GM12864 (cell line): ENCODE measurements around the gene PAX5.

ENCODE experiments used
- DNase-seq: peaks from one replicate; pipeline ENCODE4 v3.0.0-alpha.2; 2011; ENCODE audit warnings: low read depth
- H3K4me3 ChIP-seq: 2 replicates; pipeline ENCODE4 v1.5.1; 2011; ENCODE audit warnings: mild to moderate bottlenecking, low read depth, low read length, control low read depth
- TF ChIP-seq, protein P1 (sequence below): IDR thresholded peaks from 2 replicates; pipeline ENCODE4 v1.5.1; 2011; ENCODE audit warnings: low read depth, mild to moderate bottlenecking, moderate library complexity, low read length, control low read depth, inconsistent platforms; ENCODE audit errors: missing control alignments

Gene PAX5

DNA sequence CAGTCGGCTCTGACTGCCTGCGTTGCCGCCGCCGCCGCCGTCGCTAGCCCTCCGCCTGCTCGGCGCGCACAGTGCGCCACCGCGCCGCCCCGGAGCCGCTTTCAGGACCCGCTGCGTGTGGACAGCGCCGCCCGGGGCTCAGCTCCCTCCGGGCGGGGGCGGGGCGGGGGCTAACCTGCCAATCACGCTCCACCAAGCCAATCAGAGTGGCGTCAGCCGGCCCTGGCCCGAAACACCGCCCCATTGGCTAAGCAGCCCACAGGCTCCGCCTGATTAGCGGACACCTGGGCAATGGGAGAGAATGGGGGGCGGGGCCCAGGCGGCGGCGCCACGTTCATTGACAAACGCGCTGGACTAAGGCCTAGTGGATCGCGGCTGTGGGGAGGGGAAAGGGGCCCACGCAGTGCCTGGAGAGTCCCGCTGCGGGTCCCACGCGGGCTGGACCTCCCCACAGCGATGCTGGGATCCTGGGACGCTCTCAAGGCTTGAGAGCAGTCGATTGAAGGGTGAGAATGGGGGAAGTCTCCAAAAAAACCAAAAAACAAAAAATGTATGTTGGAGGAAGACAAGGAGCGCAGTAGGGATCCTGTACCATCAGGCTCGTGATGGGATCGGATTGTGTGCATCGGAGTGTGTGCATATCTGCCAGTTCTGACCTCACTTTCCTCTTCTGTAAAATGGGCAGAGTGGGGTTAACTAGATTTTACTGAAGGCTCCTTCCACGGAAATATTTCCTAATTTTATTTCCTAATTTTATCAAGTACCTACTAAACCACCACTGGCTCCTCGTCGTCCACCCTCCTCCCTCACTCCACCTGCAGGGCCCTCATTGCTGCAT is 6.3 kb downstream of the PAX5 start:
- peak overlapping the region; percentile 79 for H3K4me3 ChIP-seq
- DNase-seq: peak; percentile 93

DNA sequence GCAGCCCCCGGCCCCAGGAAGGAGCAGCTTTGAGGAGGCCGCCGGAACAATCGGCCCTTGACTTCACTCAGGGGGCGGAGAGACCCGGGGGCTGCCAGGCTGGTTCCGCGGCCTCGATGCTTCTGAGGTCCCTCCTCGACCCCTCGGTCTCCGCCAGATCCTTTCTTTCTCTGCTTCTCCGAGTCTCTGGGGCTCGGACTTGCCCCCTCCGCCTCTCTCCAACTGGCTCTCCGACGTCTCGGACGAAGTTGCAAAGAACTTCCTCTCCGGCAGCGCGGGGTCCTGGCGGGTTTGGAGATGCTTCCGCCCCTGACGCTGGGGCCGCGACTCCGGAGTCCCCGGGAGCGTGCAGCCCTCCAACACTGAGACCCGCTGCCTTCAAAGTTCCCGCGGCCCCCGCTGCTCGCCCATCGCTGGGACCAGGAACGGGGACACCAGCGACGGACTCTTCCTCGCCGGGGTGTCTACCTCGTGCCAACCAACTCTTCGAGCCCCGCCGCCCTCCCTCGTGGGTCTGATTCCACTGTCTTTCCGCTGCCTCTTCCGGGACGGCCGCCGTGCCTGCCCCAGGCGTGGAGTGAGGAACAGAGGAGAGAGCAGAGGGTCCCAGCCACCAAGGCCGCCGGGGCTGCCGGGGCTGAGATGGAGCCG is 7.0 kb downstream of the PAX5 start:
- H3K4me3 ChIP-seq: peak overlapping the region; percentile 79
- TF ChIP-seq, protein P1, sequence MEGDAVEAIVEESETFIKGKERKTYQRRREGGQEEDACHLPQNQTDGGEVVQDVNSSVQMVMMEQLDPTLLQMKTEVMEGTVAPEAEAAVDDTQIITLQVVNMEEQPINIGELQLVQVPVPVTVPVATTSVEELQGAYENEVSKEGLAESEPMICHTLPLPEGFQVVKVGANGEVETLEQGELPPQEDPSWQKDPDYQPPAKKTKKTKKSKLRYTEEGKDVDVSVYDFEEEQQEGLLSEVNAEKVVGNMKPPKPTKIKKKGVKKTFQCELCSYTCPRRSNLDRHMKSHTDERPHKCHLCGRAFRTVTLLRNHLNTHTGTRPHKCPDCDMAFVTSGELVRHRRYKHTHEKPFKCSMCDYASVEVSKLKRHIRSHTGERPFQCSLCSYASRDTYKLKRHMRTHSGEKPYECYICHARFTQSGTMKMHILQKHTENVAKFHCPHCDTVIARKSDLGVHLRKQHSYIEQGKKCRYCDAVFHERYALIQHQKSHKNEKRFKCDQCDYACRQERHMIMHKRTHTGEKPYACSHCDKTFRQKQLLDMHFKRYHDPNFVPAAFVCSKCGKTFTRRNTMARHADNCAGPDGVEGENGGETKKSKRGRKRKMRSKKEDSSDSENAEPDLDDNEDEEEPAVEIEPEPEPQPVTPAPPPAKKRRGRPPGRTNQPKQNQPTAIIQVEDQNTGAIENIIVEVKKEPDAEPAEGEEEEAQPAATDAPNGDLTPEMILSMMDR: no peak
- DNase-seq: no peak

More for the DNA sequence above, 6.3 kb downstream of the PAX5 start:
- TF ChIP-seq, protein P1: no peak

DNA sequence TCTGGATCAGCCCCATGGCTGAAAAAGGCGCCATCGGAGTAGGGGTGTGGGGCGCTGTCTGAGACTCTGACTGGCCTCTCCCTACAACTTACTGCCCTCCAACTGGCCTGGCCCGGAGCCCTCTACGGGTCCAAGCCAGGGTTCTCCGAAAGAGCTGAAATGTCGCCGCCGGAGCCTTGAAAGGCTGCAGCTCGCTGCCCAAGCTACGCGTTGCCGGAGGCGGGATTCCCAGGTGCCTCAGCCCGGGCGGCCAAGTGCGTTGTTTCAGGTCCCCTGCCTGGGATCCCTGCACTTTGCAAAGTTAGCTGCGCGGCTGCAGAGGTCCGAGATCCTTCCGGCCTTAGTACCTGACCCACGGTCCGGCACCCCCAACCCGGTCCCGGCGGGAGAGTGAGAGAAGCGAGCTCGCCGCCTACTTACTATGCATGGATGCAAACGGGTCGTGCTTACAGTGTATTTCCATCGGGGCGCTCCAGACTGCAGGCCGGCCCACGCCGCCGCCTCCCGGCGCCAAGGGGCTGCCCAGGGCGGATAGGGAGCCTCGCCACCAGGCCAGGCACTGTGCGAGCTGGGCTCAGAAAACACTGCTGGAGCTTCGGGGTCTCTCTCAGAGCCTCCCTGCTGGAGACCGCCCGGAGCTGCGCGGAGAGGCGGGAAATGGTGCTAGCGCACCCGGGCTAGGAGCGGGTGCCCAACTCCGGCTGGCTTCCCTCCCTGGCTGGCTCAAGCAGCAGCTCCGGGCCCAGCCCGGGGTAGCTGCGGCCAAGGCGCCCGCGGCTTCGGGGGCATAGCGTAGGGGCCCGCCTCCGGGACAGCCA is 7.7 kb downstream of the PAX5 start:
- TF ChIP-seq, protein P1: no peak
- H3K4me3 ChIP-seq: peak overlapping the region; percentile 79
- DNase-seq: no peak

DNA sequence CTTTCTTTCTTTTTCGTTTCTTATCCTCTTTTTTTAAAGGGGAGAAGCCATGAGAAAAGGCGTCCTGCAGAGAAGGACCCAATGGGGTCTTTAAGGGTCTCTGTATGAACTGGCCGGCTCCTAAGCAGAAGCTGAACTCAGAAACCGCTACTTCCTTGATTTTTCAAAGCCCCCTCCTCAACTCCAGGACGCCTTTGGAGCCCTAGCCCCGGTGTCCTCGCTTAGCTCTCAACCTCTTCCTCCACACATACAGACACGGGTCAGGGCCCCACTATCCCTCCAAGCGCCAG is 8.3 kb downstream of the PAX5 start:
- no peak for DNase-seq
- peak overlapping the region; percentile 79 for H3K4me3 ChIP-seq
- TF ChIP-seq, protein P1: no peak

DNA sequence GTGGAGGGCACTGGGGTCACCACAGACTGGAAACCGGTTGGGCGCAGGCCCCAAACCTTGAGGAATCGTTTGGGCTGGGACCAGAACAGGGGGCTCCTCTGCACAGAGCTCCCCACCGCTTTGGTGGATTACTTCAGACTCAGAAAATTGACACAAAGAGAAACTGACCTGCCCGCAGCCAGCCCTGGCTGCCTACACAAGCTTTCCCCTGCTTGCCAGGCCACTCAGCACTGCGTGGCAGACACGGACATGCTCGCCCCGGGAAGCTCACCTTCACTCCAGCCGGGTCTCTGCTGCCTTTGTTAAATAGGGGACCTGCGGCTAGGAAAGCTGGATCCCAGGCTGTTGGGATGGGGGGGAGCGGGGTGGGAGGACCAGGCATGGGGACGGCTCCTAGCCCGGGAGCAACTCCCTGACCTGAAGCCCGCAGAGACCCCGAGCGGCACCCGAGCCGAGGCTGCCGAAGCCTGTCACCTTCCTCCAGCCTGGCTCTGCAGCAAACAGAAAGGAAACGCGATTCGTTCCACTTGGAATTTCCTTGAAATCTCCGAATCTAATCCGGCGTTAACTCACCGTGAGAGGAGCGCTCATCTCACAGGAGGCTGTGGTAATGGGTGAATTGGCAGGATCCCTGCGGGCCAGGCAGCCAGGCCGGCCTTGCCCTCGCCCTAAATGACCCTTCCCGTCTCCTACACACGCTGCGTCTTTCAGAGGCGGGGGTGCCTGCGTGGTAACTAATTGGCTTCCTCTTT is 8.8 kb downstream of the PAX5 start:
- H3K4me3 ChIP-seq: peak overlapping the region; percentile 79
- no peak for DNase-seq
- TF ChIP-seq, protein P1: no peak

DNA sequence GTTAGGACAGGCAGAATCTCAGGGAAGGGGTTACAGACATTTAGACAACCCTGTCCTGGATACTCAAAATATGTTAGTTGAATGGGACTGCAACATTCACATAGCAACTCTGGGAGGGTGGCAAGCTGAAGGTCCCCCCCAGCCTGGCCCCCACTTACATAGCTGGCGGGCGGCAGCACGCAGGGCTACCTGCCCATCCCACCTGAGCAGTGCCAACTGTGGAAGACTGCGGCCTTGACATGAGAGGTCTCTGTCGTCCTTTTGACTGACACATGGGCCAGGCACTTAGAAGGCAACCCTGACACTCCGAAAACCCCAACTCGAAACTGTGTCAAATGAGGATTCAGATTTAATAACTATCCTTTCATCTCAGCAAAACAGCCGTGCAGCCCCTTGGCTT is 16.5 kb downstream of the PAX5 start:
- no peak for DNase-seq
- H3K4me3 ChIP-seq: no peak overlapping the region
- TF ChIP-seq, protein P1: no peak
